GM23338 (cell line): ENCODE data around the gene PAIP2. TPM values are rescaled to one million over a fixed set of nuclear protein-coding genes. Genes with fewer than 3 reads are reported as not detected.

Experiments
- ATAC-seq: fragments of 200-7000 bp; cut with Tn5 transposase; 3 replicates; pipeline ENCODE4 v1.9.1; 2020
- DNase-seq: peaks from one replicate; pipeline ENCODE4 v3.0.0-alpha.2; 2015; ENCODE audit warnings: low spot score
- H2AFZ ChIP-seq: fragments of 200-600 bp; sonication (generic); 2 replicates; pipeline ENCODE4 v1.8.0; 2016; ENCODE audit warnings: antibody characterized with exemption, mild to moderate bottlenecking, moderate library complexity
- H3F3A ChIP-seq: fragments of 200-600 bp; sonication (generic); replicated peaks from 2 replicates; pipeline ENCODE4 v1.8.0; 2017; ENCODE audit warnings: antibody characterized with exemption, mixed run types, low read depth
- H3K27ac ChIP-seq: fragments of 200-600 bp; sonication (generic); 2 replicates; pipeline ENCODE4 v1.6.1; 2016; ENCODE audit warnings: low read depth
- H3K27me3 ChIP-seq: fragments of 200-600 bp; sonication (generic); 2 replicates; pipeline ENCODE4 v1.8.0; 2016; ENCODE audit warnings: mild to moderate bottlenecking, mixed run types, moderate library complexity; ENCODE audit not compliant: insufficient read depth
- H3K36me3 ChIP-seq: fragments of 200-600 bp; sonication (generic); 2 replicates; pipeline ENCODE4 v1.8.0; 2016; ENCODE audit warnings: mild to moderate bottlenecking; ENCODE audit not compliant: insufficient read depth
- H3K4me1 ChIP-seq: fragments of 200-600 bp; sonication (generic); 2 replicates; pipeline ENCODE4 v1.8.0; 2016; ENCODE audit warnings: mild to moderate bottlenecking, moderate library complexity; ENCODE audit not compliant: insufficient read depth
- H3K4me2 ChIP-seq: fragments of 200-600 bp; sonication (generic); 2 replicates; pipeline ENCODE4 v1.7.1; 2017; ENCODE audit warnings: mixed run types
- H3K4me3 ChIP-seq: fragments of 200-600 bp; sonication (generic); 2 replicates; pipeline ENCODE4 v1.6.1; 2016; ENCODE audit warnings: mixed run types
- H3K79me2 ChIP-seq: fragments of 200-600 bp; sonication (generic); replicated peaks from 2 replicates; pipeline ENCODE4 v1.8.0; 2017; ENCODE audit warnings: mild to moderate bottlenecking; ENCODE audit not compliant: insufficient read depth
- H3K9me2 ChIP-seq: fragments of 200-600 bp; sonication (generic); 2 replicates; pipeline ENCODE4 v1.8.0; 2017; ENCODE audit not compliant: insufficient read depth
- H4K20me1 ChIP-seq: fragments of 200-600 bp; sonication (generic); replicated peaks from 2 replicates; pipeline ENCODE4 v1.8.0; 2017; ENCODE audit warnings: mild to moderate bottlenecking; ENCODE audit not compliant: insufficient read depth
- H3K27ac Mint-ChIP-seq: 2 replicates; pipeline ENCODE4 v1.8.0; 2020; ENCODE audit warnings: inconsistent platforms, mild to moderate bottlenecking, moderate library complexity, mixed read lengths
- H3K27me3 Mint-ChIP-seq: 3 replicates; pipeline ENCODE4 v1.8.0; 2022; ENCODE audit warnings: low read depth, mild to moderate bottlenecking, moderate library complexity, mixed read lengths, inconsistent platforms; ENCODE audit not compliant: insufficient read depth, poor library complexity
- H3K36me3 Mint-ChIP-seq: 3 replicates; pipeline ENCODE4 v1.8.0; 2021; ENCODE audit warnings: low read depth, mild to moderate bottlenecking, inconsistent platforms, moderate library complexity, mixed read lengths
- H3K4me1 Mint-ChIP-seq: 3 replicates; pipeline ENCODE4 v1.8.0; 2020; ENCODE audit warnings: mild to moderate bottlenecking, inconsistent platforms, mixed read lengths
- H3K4me3 Mint-ChIP-seq: 3 replicates; pipeline ENCODE4 v1.8.0; 2021; ENCODE audit warnings: moderate library complexity, mild to moderate bottlenecking, inconsistent platforms, mixed read lengths
- H3K9me3 Mint-ChIP-seq: 3 replicates; pipeline ENCODE4 v1.8.0; 2020; ENCODE audit warnings: moderate library complexity, mild to moderate bottlenecking, inconsistent platforms, mixed read lengths
- CREB1 ChIP-seq: fragments of 250-450 bp; sonication (Bioruptor Pico); IDR thresholded peaks from 2 replicates; pipeline ENCODE4 v1.5.0; 2020; ENCODE audit warnings: low read depth, mild to moderate bottlenecking, moderate library complexity
- CTCF ChIP-seq, 2 experiments: fragments of 200-600 bp in 1 of 2; sonication (generic) in 1 of 2; conservative IDR thresholded peaks; 2 replicates each; pipeline versions ENCODE4 v1.5.1 to v1.6.1; 2016 to 2017; ENCODE audit warnings: antibody characterized with exemption in 2 of 2, low read depth in 2 of 2, mild to moderate bottlenecking in 2 of 2, moderate library complexity in 1 of 2
- ETS1 ChIP-seq: IDR thresholded peaks from 2 replicates; pipeline ENCODE4 v1.6.1; 2016; ENCODE audit warnings: antibody characterized with exemption
- EZH2 ChIP-seq: fragments of 200-600 bp; sonication (generic); IDR thresholded peaks from one replicate; pipeline ENCODE4 v1.8.0; 2017; ENCODE audit warnings: antibody characterized with exemption, mild to moderate bottlenecking, low read depth; ENCODE audit not compliant: unreplicated experiment
- NANOG ChIP-seq: IDR thresholded peaks from 2 replicates; pipeline ENCODE4 v1.6.1; 2016; ENCODE audit warnings: antibody characterized with exemption, borderline replicate concordance
- POLR2AphosphoS5 ChIP-seq: IDR thresholded peaks from 2 replicates; pipeline ENCODE4 v1.6.1; 2016; ENCODE audit warnings: antibody characterized with exemption, low read depth
- REST ChIP-seq: IDR thresholded peaks from one replicate; pipeline ENCODE4 v1.6.1; 2018; ENCODE audit warnings: antibody characterized with exemption; ENCODE audit not compliant: unreplicated experiment
- STAT1 ChIP-seq: IDR thresholded peaks from one replicate; pipeline ENCODE4 v1.6.1; 2016; ENCODE audit warnings: antibody characterized with exemption; ENCODE audit not compliant: unreplicated experiment
- ZNF114 ChIP-seq: fragments of 250-450 bp; sonication (Bioruptor Pico); IDR thresholded peaks from 2 replicates; pipeline ENCODE4 v1.5.0; 2020; ENCODE audit warnings: mild to moderate bottlenecking, moderate library complexity
- ZNF331 ChIP-seq: fragments of 250-450 bp; sonication (Bioruptor Pico); IDR thresholded peaks from 2 replicates; pipeline ENCODE4 v1.5.0; 2020; ENCODE audit warnings: low read depth, mild to moderate bottlenecking, moderate library complexity
- ZNF462 ChIP-seq: fragments of 250-450 bp; sonication (Bioruptor Pico); IDR thresholded peaks from 2 replicates; pipeline ENCODE4 v1.5.0; 2020; ENCODE audit warnings: mild to moderate bottlenecking, moderate library complexity
- polyA plus RNA-seq: library from polyadenylated mRNA; unstranded; fragments of >200 nt; fragmentation: Nextera tagmentation; extraction: Ambion mirVana; gene quantifications from 2 replicates; pipeline ENCODE4 v1.2.1, GENCODE V29; 2016
- total RNA-seq: library from RNA; depleted of rRNA; stranded (reverse); fragments of >200 nt; shearing (Covaris generic); gene quantifications from 2 replicates; pipeline ENCODE4 v1.2.3, GENCODE V29; 2014

PAIP2 gene
- total and polyA plus RNA-seq, 2 experiments from 2014 or later = 132 to 277 TPM

- Mint-ChIP-seq H3K4me3 (no peak overlapping the region), H3K27ac (no peak overlapping the region), H3K36me3 (peaks cover 10% of the 10 kb centered on the region), H3K27me3 (peaks cover 1% of the 10 kb centered on the region), H3K4me1 (peaks cover 4% of the 10 kb centered on the region; the same call in 1 of the 3 replicates), H3K9me3 (no peaks in the 10 kb centered on the region)
- TF ChIP-seq ZNF462 (CRISPR knock-in tag) (no peak), ZNF114 (CRISPR knock-in tag) (no peak), CREB1 (CRISPR knock-in tag) (no peak), CTCF (conservative IDR thresholded peaks at IDR 0.05; ENCODE audit: low read depth in 2 of 2) (no peak), EZH2 (no peak), POLR2AphosphoS5 (no peak), REST (no peak), STAT1 (no peak), NANOG (no peak), ZNF331 (CRISPR knock-in tag) (no peak), ETS1 (no peak)
- Histone ChIP-seq H3K27me3 (no peaks in the 10 kb centered on the region), H3K36me3 (no peaks in the 10 kb centered on the region), H3K79me2 (no peaks in the 10 kb centered on the region), H4K20me1 (no peaks in the 10 kb centered on the region), H3K9me2 (no peaks in the 10 kb centered on the region), H3K4me1 (no peaks in the 10 kb centered on the region), H3K27ac (no peak overlapping the region), H3F3A (0 out of 2 replicates have a peak, but pooled peaks cover 3% of the 10 kb centered on the region), H3K4me3 (no peak overlapping the region), H3K4me2 (no peak overlapping the region), H2AFZ (no peak overlapping the region)
- no peak for ATAC-seq
- DNase-seq = no peak
Measured at GRCh38 chr5:139413963-139414362, 72.3 kb downstream of the PAIP2 start.
